HG03571 (cell line): ENCODE results near the gene TRAP1.
"Not testable (repeated sequence)": the region's sequence is repeated elsewhere in the genome, so short reads cannot be mapped to it uniquely, and the experiment has no call there.

Experiments
- ATAC-seq: cut with Tn5 transposase; IDR thresholded peaks from one replicate; pipeline ENCODE4 v1.9.1; 2021; ENCODE audit not compliant: unreplicated experiment

TRAP1 gene

DNA sequence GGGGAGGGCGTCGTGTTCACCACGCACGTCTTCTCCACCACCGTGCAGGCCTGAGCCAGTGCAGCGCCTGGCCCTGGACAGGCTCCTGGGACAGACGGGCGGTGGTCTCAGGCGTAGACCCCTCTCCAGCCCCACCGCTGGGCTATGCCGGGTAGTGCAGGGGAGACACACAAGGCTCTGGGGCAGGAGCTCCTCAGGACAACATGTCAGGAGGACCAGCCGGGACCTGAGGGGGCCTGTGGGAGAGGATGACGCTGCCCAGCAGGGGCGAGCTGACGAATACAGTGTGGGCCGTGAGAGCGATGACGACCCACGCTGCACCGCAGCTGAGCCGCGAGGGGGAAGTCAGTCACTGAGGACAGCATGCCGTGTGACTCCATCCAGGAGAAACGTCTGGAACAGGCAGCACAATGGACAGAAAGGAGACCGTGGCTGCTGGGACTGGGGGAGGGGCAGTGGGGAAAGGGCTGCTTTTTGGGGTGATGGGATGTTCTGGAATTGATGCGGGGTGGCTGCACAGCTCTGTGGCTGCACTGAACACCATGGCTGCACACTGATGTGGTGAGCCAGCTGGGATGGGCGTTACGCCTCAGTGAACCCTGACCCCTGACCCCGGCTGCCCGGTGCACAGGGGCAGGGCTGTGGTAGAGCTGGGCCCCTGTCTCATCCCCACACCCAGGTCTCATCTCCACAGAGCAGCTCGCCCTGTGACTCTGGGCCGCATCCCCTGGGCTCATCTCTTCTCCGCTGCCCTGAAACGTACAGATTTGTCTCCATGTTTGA lies 42.6 kb downstream of the TRAP1 start:
- no peak for ATAC-seq

GRCh38 chr16:3673676-3674377 lies 43.5 kb downstream of the TRAP1 start:
- no peak for ATAC-seq

GRCh38 chr16:3673201-3673600 lies 44.1 kb downstream of the TRAP1 start:
- ATAC-seq = no peak

DNA sequence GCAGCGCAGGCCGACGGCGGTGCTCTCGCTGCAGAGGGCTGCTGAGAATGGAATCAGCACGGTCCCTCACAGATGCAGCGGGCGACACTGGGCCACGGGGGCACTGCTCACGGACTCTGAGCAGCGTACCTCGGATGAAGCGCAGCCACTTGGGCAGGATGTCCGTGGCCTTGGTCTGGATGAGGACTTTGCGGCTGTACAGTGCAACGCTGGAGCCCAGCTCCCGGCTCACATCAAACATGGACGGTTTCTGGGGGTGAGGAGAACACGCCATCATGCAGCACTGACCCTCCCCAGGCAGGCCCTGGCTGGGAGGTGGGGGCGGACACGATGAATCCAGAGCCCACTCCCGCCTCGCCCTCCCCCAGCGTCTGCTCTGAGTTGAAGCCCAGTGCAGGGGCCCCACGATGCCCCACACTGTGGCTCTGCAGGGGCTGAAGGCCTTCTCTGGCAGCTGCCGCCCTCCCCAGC lies 44.7 kb downstream of the TRAP1 start:
- ATAC-seq = no peak

GRCh38 chr16:3671424-3671823 lies 45.9 kb downstream of the TRAP1 start:
- no peak for ATAC-seq

DNA sequence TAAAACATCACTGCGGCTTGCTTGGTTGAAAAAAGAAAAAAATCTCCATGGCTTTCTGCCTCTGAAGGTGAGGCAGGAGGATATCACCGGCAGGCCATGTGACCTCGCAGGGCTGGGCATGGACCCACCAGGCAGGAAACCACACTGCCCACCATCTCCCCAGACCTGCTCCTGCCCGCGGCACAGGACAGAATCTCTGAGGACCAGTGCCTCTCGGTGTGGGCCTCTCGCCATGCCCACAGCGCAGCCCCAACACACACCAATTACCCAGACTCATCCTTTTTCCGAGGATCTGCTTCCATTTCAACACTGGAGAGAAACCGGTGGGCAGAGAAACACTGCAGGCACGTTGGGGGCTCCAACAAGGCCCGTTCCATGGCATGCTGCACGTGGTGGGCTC lies 46.6 kb downstream of the TRAP1 start:
- ATAC-seq = no peak

DNA sequence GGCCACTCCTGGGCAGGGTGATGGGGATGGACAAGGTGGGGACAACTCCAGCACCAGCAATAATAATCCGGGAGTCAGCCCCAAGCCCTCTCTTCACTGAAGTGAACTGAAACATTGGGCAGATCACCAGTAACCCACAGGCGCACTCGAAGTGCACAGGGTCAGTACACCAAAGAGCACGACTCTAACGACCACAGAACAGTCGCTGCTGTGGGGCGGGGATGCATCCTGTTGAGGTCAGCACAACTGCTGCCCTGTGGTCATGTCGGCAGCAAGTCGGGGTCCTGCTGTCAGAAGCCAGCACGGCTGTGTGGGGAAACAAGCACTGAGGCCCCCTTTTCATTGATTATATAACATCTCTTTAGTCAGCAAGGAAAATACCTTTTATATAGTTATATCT lies 48.2 kb downstream of the TRAP1 start:
- ATAC-seq = no peak

GRCh38 chr16:3668626-3669025 lies 48.7 kb downstream of the TRAP1 start:
- no peak for ATAC-seq

DNA sequence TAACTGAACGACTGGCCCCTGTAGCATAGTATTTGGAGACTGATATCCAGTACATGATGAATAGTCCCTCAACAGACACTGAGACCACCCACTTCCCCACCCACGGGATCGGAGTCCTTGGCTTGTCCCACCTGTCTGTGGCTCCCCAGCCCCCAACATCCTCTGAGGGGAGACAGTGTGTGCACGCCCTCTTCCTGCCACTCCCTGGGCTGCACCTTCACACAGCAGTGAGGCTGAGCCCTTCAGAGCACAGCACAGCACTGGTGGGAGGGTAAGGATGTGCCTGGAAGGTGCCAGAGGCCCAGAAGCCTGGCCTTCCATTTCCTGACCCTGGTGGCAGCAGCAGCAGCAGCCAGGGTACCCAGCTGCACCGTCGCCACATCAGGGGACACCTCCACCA lies 51.8 kb downstream of the TRAP1 start:
- ATAC-seq = no peak

- no peak for ATAC-seq
Observed at GRCh38 chr16:3664187-3664896, 53.0 kb downstream of the TRAP1 start.

- ATAC-seq = no peak
Observed at GRCh38 chr16:3662601-3663000, 54.7 kb downstream of the TRAP1 start.

DNA sequence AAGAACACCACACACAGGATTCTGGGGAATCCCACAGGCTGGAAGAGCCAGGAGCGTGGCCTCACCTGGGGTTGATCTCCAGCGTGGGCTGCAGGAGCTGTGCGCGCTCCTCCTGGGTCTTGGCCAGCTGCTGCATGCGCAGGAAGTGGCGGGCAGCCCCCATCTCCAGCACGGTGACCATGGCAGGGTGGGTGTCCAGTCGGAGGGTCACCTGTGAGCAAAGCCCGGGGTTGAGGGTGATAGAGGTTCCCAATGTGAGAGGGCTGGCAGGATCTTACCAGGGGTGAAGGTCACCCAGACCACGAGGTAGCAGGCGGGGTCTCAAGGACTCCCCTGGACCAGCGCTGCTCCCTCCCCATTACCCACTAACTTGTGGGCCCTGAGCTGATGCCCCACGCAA lies 55.4 kb downstream of the TRAP1 start:
- ATAC-seq = no peak

DNA sequence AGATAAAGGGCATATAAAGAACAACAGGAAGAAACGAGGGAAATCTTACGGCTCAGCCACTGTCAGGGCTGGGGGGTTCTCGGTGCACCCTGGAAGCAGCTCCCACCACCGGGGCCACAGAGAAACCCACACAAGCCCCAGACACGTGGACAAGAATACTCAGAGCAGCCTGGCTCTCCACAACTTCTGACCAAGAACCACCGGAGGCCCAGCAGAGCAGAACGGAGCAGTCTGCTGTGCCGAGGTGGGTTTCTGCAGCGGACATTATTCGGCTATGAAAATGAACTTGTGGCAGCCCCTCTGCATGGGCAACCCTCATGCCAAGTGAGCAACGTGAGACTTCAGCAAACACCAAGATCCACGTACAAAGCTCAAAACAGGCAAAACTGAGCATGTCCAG lies 56.0 kb downstream of the TRAP1 start:
- ATAC-seq = no peak

- no peak for ATAC-seq
Observed at GRCh38 chr16:3659251-3659650, 58.1 kb downstream of the TRAP1 start.

GRCh38 chr16:3656491-3657468 lies 60.5 kb downstream of the TRAP1 start:
- no peak for ATAC-seq

- ATAC-seq = not testable (repeated sequence)
Observed at GRCh38 chr16:3656160-3656490, 61.2 kb downstream of the TRAP1 start.

- ATAC-seq = no peak
Observed at GRCh38 chr16:3655396-3656159, 61.7 kb downstream of the TRAP1 start.

- no peak for ATAC-seq
Observed at GRCh38 chr16:3655030-3655395, 62.3 kb downstream of the TRAP1 start.

DNA sequence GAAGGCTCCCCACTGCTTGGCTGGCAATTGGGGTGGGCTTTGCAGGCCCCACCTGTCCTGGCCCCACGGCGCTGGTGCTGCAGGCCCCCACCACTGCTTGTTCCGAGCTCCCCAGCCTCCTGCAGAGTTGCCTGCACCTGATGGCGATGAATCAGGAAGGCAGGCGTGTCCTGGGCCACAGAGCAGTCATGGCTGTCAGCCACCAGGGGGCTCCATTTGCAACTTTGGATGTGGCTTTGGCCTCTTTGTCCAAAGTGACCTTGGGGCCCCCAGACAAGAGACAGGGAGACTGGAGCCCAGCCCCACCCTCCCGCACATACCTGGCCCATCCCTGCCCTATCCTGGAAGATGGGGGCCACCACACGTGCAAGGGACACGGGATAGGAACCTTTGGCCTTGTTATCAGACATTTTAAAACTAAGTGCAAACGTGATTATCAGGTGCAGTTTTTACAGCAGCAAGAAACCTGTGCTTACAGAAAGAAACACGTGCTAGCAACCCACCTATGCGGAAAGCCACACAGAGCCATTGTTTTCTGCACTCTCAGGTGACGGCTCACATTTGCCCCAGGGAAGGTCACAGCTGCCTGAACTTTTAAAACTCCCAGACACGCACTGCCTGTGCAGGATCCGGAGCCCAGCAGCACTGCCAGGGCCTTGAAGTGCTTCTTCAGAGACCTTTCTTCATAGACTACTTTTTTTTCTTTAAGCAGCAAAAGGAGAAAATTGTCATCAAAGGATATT lies 62.9 kb downstream of the TRAP1 start, which contains the start of gene DNASE1:
Gene DNASE1, plus strand, starts transcription at position 443 of the 743 bp plus-strand sequence. CDS start 683 bp downstream, outside the sequence.
- ATAC-seq = no peak
